Stomach smooth muscle (tissue), 2 donors: ENCODE results near the gene ZDHHC4.
"Not testable (repeated sequence)": the region's sequence is repeated elsewhere in the genome, so short reads cannot be mapped to it uniquely, and the experiment has no call there.

Experiments used
- H3K27ac ChIP-seq: one replicate; pipeline ENCODE4 v1.7.0; 2013; ENCODE audit warnings: mild to moderate bottlenecking, low read length, inconsistent platforms
- H3K27me3 ChIP-seq, 2 donors: one replicate each; pipeline ENCODE4 v1.7.0; 2013; ENCODE audit warnings: low read length in 2 of 2; ENCODE audit not compliant: insufficient read depth in 2 of 2, control insufficient read depth in 1 of 2
- H3K36me3 ChIP-seq, 2 donors: one replicate each; pipeline ENCODE4 v1.7.0; 2013; ENCODE audit warnings: low read length in 2 of 2; ENCODE audit not compliant: control insufficient read depth in 2 of 2, insufficient read depth in 2 of 2
- H3K4me1 ChIP-seq: one replicate; pipeline ENCODE4 v1.7.0; 2013; ENCODE audit warnings: low read length; ENCODE audit not compliant: control insufficient read depth, insufficient read depth
- H3K4me3 ChIP-seq, 2 donors: one replicate each; pipeline ENCODE4 v1.7.0; 2013; ENCODE audit warnings: low read length in 2 of 2
- H3K9ac ChIP-seq, 2 donors: one replicate each; pipeline ENCODE4 v1.7.0; 2013; ENCODE audit warnings: low read length in 2 of 2, mild to moderate bottlenecking in 1 of 2
- H3K9me3 ChIP-seq, 2 donors: one replicate each; pipeline ENCODE4 v1.7.0; 2013; ENCODE audit warnings: low read length in 2 of 2; ENCODE audit not compliant: control insufficient read depth in 2 of 2
- donor health status: healthy.
- donor health status: Pancreatic carcinoma.

The ZDHHC4 gene

DNA sequence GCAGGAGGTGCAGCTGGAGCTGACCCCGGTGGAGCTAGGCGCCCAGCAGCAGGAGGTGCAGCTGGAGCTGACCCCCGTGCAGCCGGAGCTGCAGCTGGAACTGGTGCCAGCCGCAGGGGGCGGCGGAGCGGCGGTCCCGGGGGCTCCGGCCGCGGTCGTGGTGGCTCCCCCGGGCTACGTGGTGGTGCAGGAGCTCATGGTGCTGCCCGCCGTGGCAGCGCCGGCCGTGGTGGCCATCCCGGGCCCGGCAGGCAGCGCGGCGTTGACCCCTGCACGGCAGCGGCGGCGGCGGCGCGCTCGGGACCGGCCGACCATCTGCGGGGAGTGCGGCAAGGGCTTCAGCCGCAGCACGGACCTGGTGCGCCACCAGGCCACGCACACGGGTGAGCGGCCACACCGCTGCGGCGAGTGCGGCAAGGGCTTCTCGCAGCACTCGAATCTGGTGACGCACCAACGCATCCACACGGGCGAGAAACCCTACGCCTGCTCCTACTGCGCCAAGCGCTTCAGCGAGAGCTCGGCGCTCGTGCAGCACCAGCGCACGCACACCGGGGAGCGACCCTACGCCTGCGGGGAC, 45.0 kb downstream of the ZDHHC4 start:
- Histone ChIP-seq H3K36me3 (peaks cover 11 to 18% of the 10 kb centered on the region in 2 donors), H3K4me3 (no peak overlapping the region)

GRCh38 chr7:6623589-6624245, 46.5 kb downstream of the ZDHHC4 start:
- Histone ChIP-seq H3K27ac (no peak overlapping the region), H3K4me3 (no peak overlapping the region), H3K27me3 (no peaks in the 10 kb centered on the region), H3K9me3 (no peaks in the 10 kb centered on the region), H3K36me3 (peaks cover 8 to 12% of the 10 kb centered on the region in 2 donors), H3K4me1 (no peaks in the 10 kb centered on the region), H3K9ac (no peak overlapping the region)

More for the DNA sequence above, 45.0 kb downstream of the ZDHHC4 start:
- no peak overlapping the region for H3K27ac ChIP-seq
- H3K27me3 ChIP-seq, result no peaks in the 10 kb centered on the region
- H3K9ac ChIP-seq, result no peak overlapping the region
- no peaks in the 10 kb centered on the region for H3K9me3 ChIP-seq
- no peaks in the 10 kb centered on the region for H3K4me1 ChIP-seq

DNA sequence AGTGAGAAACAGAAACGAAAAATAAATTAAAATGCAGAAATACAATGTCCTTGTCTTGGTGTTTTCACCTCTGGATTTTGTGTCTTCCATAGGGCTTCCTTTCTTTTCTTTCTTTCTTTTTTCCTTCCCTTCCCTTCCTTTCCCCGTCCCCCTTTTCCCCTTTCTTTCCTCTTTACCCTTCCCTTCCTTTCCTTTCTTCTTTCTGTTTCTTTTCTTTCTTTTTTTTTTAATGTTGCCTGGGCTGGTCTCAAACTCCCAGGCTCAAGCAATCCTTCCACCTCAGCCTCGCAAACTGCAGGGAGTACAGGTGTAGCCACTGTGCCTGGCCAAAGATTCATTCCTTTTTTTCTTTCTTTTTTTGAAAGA, 47.0 kb downstream of the ZDHHC4 start:
- Histone ChIP-seq H3K27me3 (no peaks in the 10 kb centered on the region), H3K36me3 (peaks cover 8 to 12% of the 10 kb centered on the region in 2 donors), H3K4me1 (no peaks in the 10 kb centered on the region), H3K27ac (no peak overlapping the region), H3K9ac (no peak overlapping the region), H3K9me3 (no peaks in the 10 kb centered on the region), H3K4me3 (no peak overlapping the region)

DNA sequence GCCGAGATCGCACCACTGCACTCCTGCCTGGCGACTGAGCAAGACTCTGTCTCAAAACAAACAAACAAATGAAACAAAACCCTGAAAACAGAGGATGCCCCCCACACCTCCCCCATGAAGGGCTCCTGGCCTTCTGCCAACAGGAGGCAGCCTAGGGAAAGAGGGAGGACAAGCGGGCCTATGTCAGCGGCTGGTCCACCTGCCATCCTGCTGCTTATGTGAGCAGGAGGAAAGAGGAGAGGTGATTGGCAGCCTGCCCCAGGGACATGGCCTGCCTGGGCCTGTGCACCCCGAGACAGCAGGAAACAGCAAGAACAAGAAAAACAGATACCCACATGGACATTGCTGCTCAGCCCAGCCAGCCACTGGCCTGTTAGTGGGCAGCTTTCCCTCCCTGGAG, 50.8 kb downstream of the ZDHHC4 start:
- Histone ChIP-seq H3K4me3 (no peak overlapping the region), H3K27ac (no peak overlapping the region), H3K9me3 (no peaks in the 10 kb centered on the region), H3K27me3 (no peaks in the 10 kb centered on the region), H3K36me3 (peaks cover 0 to 3% of the 10 kb centered on the region in 2 donors), H3K4me1 (no peaks in the 10 kb centered on the region), H3K9ac (no peak overlapping the region)

DNA sequence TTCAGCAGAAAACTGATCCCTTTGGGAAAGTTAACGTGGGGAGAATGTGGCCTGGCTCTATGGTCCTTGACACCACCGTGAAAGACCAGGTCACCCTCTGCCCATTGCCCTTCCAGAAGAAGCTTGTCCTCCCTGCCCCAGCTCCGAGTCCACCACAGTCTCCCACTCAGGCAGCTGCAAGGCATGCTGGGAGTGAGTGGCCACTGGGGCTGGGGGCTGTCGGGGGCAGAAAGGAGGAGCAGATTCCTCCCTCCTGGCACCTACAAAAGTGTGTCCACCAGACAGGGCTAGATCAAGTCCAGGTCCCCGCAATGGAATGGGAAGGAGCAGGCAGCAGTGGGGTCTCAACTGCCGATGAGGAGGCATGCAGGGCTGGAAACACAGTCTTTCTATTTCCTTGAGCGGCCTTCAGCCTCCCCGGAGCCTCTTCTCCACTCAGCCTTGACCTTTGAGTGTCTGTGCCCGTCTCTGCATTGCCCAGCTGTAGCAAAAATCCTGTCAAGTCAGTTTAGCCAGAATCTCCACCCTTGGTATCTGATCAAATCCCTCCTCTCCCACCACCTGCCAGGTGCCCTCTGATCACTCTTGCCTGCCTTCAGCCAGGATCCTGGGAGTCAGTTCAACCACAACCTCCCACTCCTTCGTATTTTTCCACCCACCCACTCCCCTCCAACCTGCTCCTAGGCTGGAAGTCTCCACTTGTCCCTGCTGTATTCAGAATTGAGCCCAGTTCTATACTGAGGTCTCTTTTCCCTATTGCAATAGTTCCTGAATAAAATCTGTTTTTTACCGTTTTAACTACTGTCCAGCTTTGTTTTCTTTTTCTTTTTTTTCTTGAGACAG, 53.0 kb downstream of the ZDHHC4 start:
- Histone ChIP-seq H3K4me1 (no peaks in the 10 kb centered on the region), H3K36me3 (no peaks in the 10 kb centered on the region), H3K9ac (no peak overlapping the region), H3K9me3 (no peaks in the 10 kb centered on the region), H3K4me3 (no peak overlapping the region), H3K27ac (no peak overlapping the region), H3K27me3 (no peaks in the 10 kb centered on the region)

GRCh38 chr7:6631605-6632004, 54.4 kb downstream of the ZDHHC4 start:
- peaks cover 6% of the 10 kb centered on the region for H3K4me1 ChIP-seq
- no peaks in the 10 kb centered on the region for H3K27me3 ChIP-seq
- no peak overlapping the region for H3K9ac ChIP-seq
- no peak overlapping the region for H3K4me3 ChIP-seq
- no peaks in the 10 kb centered on the region for H3K9me3 ChIP-seq
- no peaks in the 10 kb centered on the region for H3K36me3 ChIP-seq
- H3K27ac ChIP-seq, result no peak overlapping the region

DNA sequence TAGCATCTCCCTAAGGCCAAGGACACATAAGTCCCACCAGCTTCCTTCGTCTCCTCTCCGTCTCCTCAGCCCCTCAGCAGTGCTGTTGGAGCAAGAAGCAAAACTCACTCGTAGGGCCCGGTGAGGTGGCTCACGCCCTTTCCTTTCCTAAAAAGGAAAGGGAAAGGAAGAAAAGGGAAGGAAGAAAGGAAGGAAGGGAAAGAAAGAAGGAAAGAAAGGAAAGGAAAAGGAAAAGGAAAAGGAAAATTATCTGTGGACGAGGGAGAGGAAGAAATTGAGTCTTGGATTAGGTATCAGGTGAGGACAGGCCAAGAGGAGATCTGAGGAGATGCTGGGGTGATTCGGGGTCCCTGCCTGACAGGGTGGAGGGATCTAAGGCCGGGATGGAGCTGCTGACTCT, 56.8 kb downstream of the ZDHHC4 start:
- Histone ChIP-seq H3K9ac (no peak overlapping the region), H3K27me3 (no peaks in the 10 kb centered on the region), H3K4me1 (peaks cover 18% of the 10 kb centered on the region), H3K4me3 (no peak overlapping the region), H3K27ac (no peak overlapping the region), H3K36me3 (no peaks in the 10 kb centered on the region), H3K9me3 (no peaks in the 10 kb centered on the region)

DNA sequence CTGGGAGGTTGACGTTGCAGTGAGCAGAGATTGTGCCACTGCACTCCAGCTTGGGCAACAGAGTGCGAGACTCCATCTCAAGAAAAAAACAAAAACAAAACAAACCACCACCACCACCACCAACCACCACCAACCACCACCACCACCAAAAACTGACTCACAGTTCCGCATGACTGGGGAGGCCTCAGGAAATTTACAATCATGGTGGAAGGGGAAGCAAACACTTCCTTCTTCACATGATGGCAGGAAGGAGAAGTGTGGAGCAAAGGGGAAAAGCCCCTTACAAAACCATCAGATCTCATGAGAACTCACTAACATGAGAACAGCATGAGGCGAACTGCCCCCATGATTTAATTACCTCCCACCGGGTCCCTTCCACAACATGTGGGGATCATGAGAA, 57.7 kb downstream of the ZDHHC4 start:
- not testable (repeated sequence) for H3K27me3 ChIP-seq, H3K4me3 ChIP-seq, H3K27ac ChIP-seq, H3K9me3 ChIP-seq, H3K9ac ChIP-seq, H3K36me3 ChIP-seq
- H3K4me1 ChIP-seq, result peaks cover 18% of the 10 kb centered on the region

DNA sequence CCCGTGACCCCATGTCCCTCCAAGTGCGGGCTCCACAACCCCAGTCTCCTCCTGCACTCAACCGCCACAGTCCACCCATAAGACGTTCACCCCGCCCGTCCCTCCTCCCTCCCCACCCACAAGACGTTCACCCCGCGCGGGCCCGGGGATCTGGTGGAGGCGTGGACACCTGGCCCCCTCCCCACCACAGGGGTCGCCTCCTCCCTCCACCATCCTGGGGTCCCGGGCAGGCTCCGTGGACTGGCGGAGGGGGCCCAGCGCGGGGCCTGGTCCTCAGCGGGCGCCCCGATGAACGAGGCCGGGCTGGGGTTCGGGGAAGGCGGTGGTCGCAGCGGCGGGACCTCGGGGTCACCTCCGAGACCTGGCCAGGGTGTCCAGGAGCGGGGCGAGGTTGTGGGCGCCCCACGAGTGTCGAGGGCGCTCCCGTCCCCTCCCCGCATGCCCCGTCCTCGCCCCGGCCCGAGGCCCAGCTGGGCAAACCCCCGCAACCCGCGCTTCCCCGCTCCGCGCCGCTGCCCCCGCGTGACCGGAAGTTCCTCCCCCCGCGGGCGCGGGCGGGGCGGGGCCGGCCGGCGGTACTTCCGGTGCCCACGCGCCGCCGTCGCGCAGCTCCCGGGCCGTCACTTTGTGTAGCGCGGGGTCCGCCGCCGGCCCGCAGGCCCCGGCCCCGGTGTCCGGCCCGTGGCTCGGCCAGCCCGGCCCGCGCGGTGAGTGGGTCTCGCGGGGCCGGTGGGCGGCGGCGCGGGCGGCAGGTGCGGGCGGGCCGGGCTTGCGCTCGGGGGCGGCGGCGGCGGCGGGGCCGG, 59.7 kb downstream of the ZDHHC4 start, which contains the start of gene ZNF316:
Gene ZNF316 (plus strand): TSS at position 578 of the 803 bp plus-strand sequence. CDS start 5,092 bp downstream, outside the sequence.
- H3K27me3 ChIP-seq, result no peaks in the 10 kb centered on the region
- H3K27ac ChIP-seq, result peak within 1 kb of the TSS; percentile 11
- H3K4me3 ChIP-seq, result peak within 1 kb of the TSS; percentile 80 to 81

DNA sequence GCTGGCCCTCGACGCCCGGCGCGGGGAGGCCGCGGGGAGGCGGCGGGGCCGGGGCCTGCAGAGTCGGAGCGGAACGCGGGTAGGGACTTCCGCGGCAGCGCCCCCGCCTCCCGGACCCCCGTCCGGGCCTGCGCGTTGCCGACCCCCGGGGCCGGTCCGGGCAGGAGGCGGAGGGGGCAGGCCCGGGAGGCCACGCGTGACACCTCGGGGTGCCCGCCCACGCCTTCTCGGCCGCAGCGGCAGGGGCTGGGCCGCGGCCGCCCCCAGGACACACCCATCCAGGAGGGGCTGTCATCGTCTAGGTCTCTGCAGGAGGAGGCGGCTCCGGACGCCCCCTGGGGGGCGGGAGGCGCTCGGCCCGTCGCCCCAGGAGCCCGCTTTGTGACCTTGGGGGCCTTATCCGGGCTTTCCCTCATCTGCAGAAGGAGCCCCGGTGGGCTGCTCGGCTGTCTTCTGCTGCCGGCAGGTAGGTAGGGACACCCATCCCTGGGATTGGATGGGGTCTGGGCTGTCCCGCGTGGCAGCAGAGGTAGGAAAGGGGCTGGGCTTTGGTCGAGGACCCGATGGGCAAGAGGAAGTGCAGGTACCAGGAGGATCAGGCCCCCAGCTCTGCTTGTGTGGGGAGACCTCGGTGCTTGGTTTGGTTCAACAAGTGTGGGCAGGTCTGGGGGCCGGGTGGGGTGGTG, 60.4 kb downstream of the ZDHHC4 start:
- no peaks in the 10 kb centered on the region for H3K27me3 ChIP-seq
- peak overlapping the region; percentile 69 to 79 for H3K4me3 ChIP-seq
- peaks cover 5 to 12% of the 10 kb centered on the region in 2 donors for H3K36me3 ChIP-seq
- no peaks in the 10 kb centered on the region for H3K9me3 ChIP-seq
- H3K27ac ChIP-seq, result no peak overlapping the region
- H3K9ac ChIP-seq, result peak overlapping the region; percentile 68 to 73
- H3K4me1 ChIP-seq, result peaks cover 18% of the 10 kb centered on the region

More for the DNA sequence above, 59.7 kb downstream of the ZDHHC4 start, which contains the start of gene ZNF316:
- H3K36me3 ChIP-seq, result peaks cover 2 to 5% of the 10 kb centered on the region in 2 donors
- peaks cover 18% of the 10 kb centered on the region for H3K4me1 ChIP-seq
- H3K9ac ChIP-seq, result peak within 1 kb of the TSS; percentile 73 to 85
- H3K9me3 ChIP-seq, result no peaks in the 10 kb centered on the region
